PC-3 (cell line): ENCODE measurements around the gene ADAMTSL2. TPM values are rescaled to one million over a fixed set of nuclear protein-coding genes. Genes with fewer than 3 reads are reported as not detected.

ENCODE experiments used
- ATAC-seq: fragments of 200-7000 bp; cut with Tn5 transposase; 2 replicates; pipeline ENCODE4 v1.9.1; 2020; ENCODE audit warnings: mild to moderate bottlenecking, moderate library complexity
- BruUV-seq: library from RNA; stranded (reverse); fragments of 400-500 nt; replicated peaks from 2 replicates; lab custom pipeline; 2021; lab: Mats Ljungman, UMichigan
- CTCF ChIA-PET: fragments of 300-600 bp; sonication (Branson Sonifier 250); formaldehyde crosslinking; loops from one replicate; lab custom pipeline; 2022; ENCODE audit warnings: antibody characterized with exemption; lab: Charles Lee
- POLR2A ChIA-PET: fragments of 300-600 bp; sonication (Branson Sonifier 250); formaldehyde crosslinking; loops from one replicate; lab custom pipeline; 2022; ENCODE audit warnings: antibody characterized with exemption; ENCODE audit not compliant: unreplicated experiment; lab: Charles Lee
- DNase-seq: peaks from one replicate; pipeline ENCODE4 v3.0.0-alpha.2; 2015
- H2AFZ ChIP-seq: fragments of 300-600 bp; sonication (generic); 2 replicates; pipeline ENCODE4 v1.6.0; 2016; ENCODE audit warnings: antibody characterized with exemption, low read length
- H3F3A ChIP-seq: fragments of 300-600 bp; sonication (generic); one replicate; pipeline ENCODE4 v1.6.0; 2017; ENCODE audit warnings: antibody characterized with exemption, low read length, control low read depth, mild to moderate bottlenecking; ENCODE audit not compliant: unreplicated experiment
- H3K27ac ChIP-seq: fragments of 300-600 bp; sonication (generic); 2 replicates; pipeline ENCODE4 v1.5.1; 2016; ENCODE audit warnings: mild to moderate bottlenecking, low read length
- H3K27me3 ChIP-seq: fragments of 300-600 bp; sonication (generic); 2 replicates; pipeline ENCODE4 v1.6.1; 2016; ENCODE audit warnings: low read length, mixed read lengths
- H3K36me3 ChIP-seq: fragments of 300-600 bp; sonication (generic); 2 replicates; pipeline ENCODE4 v1.6.1; 2016; ENCODE audit warnings: low read depth, mixed run types, low read length, mixed read lengths
- H3K4me1 ChIP-seq: fragments of 300-600 bp; sonication (generic); 2 replicates; pipeline ENCODE4 v1.5.1; 2016; ENCODE audit warnings: low read length; ENCODE audit not compliant: insufficient read depth
- H3K4me2 ChIP-seq: fragments of 300-600 bp; sonication (generic); 2 replicates; pipeline ENCODE4 v1.6.0; 2016; ENCODE audit warnings: low read length
- H3K4me3 ChIP-seq: fragments of 300-600 bp; sonication (generic); 2 replicates; pipeline ENCODE4 v1.5.1; 2016; ENCODE audit warnings: mild to moderate bottlenecking, low read length, mixed read lengths
- H3K79me2 ChIP-seq: fragments of 300-600 bp; sonication (generic); 2 replicates; pipeline ENCODE4 v1.6.1; 2017; ENCODE audit warnings: low read length, mixed read lengths
- H3K9ac ChIP-seq: fragments of 300-600 bp; sonication (generic); 2 replicates; pipeline ENCODE4 v1.6.0; 2016; ENCODE audit warnings: mild to moderate bottlenecking, low read length
- H3K9me2 ChIP-seq: fragments of 300-600 bp; sonication (generic); replicated peaks from 2 replicates; pipeline ENCODE4 v1.6.1; 2016; ENCODE audit warnings: mixed run types, low read length, mixed read lengths
- H3K9me3 ChIP-seq: fragments of 300-600 bp; sonication (generic); 2 replicates; pipeline ENCODE4 v1.6.1; 2016; ENCODE audit warnings: low read length, mixed read lengths
- H4K20me1 ChIP-seq: fragments of 300-600 bp; sonication (generic); 2 replicates; pipeline ENCODE4 v1.6.1; 2016; ENCODE audit warnings: low read length, mixed read lengths
- CTCF ChIP-seq: fragments of 300-600 bp; sonication (generic); conservative IDR thresholded peaks from 2 replicates; pipeline ENCODE4 v1.5.1; 2017; ENCODE audit warnings: antibody characterized with exemption, low read depth, mild to moderate bottlenecking, low read length
- EZH2 ChIP-seq: fragments of 300-600 bp; sonication (generic); IDR thresholded peaks from one replicate; pipeline ENCODE4 v1.6.1; 2017; ENCODE audit warnings: antibody characterized with exemption, mild to moderate bottlenecking, low read length; ENCODE audit not compliant: unreplicated experiment
- EZH2phosphoT487 ChIP-seq: fragments of 300-600 bp; sonication (generic); IDR thresholded peaks from 2 replicates; pipeline ENCODE4 v1.6.1; 2018; ENCODE audit warnings: mild to moderate bottlenecking, antibody characterized with exemption, low read length, borderline replicate concordance
- intact Hi-C: fragments of 100-400 bp; cut with micrococcal nuclease; formaldehyde crosslinking; loops from 2 replicates; pipeline ENCODE4 v1.9.0; 2023
- total RNA-seq: library from RNA; depleted of rRNA; stranded (reverse); fragments of >200 nt; gene quantifications from 2 replicates; pipeline ENCODE4 v1.2.3, GENCODE V29; 2014

ADAMTSL2 gene
- total RNA-seq, 1 experiment from 2014 or later, result not detected

GRCh38 chr9:133490865-133491655, 43.4 kb upstream of the ADAMTSL2 start:
- ChIA-PET POLR2A (no interaction called here), CTCF (no interaction called here)
- no peak overlapping the region for H3K9ac ChIP-seq
- H4K20me1 ChIP-seq, result no peaks in the 10 kb centered on the region
- TF ChIP-seq EZH2 (no peak), EZH2phosphoT487 (no peak), CTCF (no peak)
- H3K9me2 ChIP-seq, result no peaks in the 10 kb centered on the region
- no peak overlapping the region for H2AFZ ChIP-seq
- BruUV-seq, result no TSS peak
- H3K4me2 ChIP-seq, result no peak overlapping the region
- no peak overlapping the region for H3K4me3 ChIP-seq
- H3K4me1 ChIP-seq, result no peaks in the 10 kb centered on the region
- H3K36me3 ChIP-seq, result no peaks in the 10 kb centered on the region; the same call in 1 of the 2 replicates
- no peaks in the 10 kb centered on the region for H3F3A ChIP-seq
- no peak for DNase-seq
- H3K79me2 ChIP-seq, result no peaks in the 10 kb centered on the region
- H3K9me3 ChIP-seq, result no peaks in the 10 kb centered on the region
- H3K27me3 ChIP-seq, result no peaks in the 10 kb centered on the region
- ATAC-seq, result no peak
- intact Hi-C loops, result no loop called here
- H3K27ac ChIP-seq, result no peak overlapping the region

- no peaks in the 10 kb centered on the region for H3K27me3 ChIP-seq
- ATAC-seq, result no peak
- intact Hi-C loops, result no loop called here
These were observed 42.9 kb upstream of the ADAMTSL2 start for GRCh38 chr9:133491656-133491925.

More at GRCh38 chr9:133491656-133491925, 42.9 kb upstream of the ADAMTSL2 start:
- Histone ChIP-seq H3K4me2 (no peak overlapping the region), H3K36me3 (no peaks in the 10 kb centered on the region), H3K4me1 (no peaks in the 10 kb centered on the region), H3K9me2 (no peaks in the 10 kb centered on the region), H3K9ac (no peak overlapping the region), H2AFZ (no peak overlapping the region), H3K4me3 (no peak overlapping the region), H3K9me3 (no peaks in the 10 kb centered on the region), H3F3A (no peaks in the 10 kb centered on the region), H3K79me2 (no peaks in the 10 kb centered on the region), H4K20me1 (no peaks in the 10 kb centered on the region), H3K27ac (no peak overlapping the region)
- ChIA-PET POLR2A (no interaction called here), CTCF (no interaction called here)
- TF ChIP-seq EZH2phosphoT487, result no peak
- no peak for TF ChIP-seq CTCF
- no peak for TF ChIP-seq EZH2
- no peak for DNase-seq
- BruUV-seq, result no TSS peak
